Neural cell (in vitro differentiated cells): ENCODE data around the gene GLS. TPM values are rescaled to one million over a fixed set of nuclear protein-coding genes. Genes with fewer than 3 reads are reported as not detected.

Experiments
- H2AFZ ChIP-seq: fragments of 200-600, 300-800 bp; sonication (generic), shearing (Covaris generic); 2 replicates; pipeline ENCODE4 v1.6.0; 2014; ENCODE audit warnings: low read depth, mild to moderate bottlenecking, antibody characterized with exemption, low read length, moderate library complexity
- H3F3A ChIP-seq: fragments of 200-600 bp; shearing (Covaris generic); 2 replicates; pipeline ENCODE4 v1.6.1; 2016; ENCODE audit warnings: mild to moderate bottlenecking, moderate library complexity, mixed read lengths, antibody characterized with exemption, low read length; ENCODE audit not compliant: insufficient read depth, poor library complexity, severe bottlenecking
- H3K27ac ChIP-seq: fragments of 200-600, 300-800 bp; sonication (generic), shearing (Covaris generic); 2 replicates; pipeline ENCODE4 v1.5.1; 2014; ENCODE audit warnings: mild to moderate bottlenecking, low read length, moderate library complexity
- H3K27me3 ChIP-seq: fragments of 300-800, 200-600 bp; sonication (generic), shearing (Covaris generic); 2 replicates; pipeline ENCODE4 v1.6.0; 2014; ENCODE audit warnings: mild to moderate bottlenecking, low read depth, low read length, moderate library complexity; ENCODE audit not compliant: insufficient read depth
- H3K36me3 ChIP-seq: fragments of 300-800, 200-600 bp; sonication (generic), shearing (Covaris generic); 2 replicates; pipeline ENCODE4 v1.5.1; 2014; ENCODE audit warnings: mild to moderate bottlenecking, antibody characterized with exemption, low read length, moderate library complexity; ENCODE audit not compliant: insufficient read depth
- H3K4me2 ChIP-seq: fragments of 300-800, 200-600 bp; sonication (generic), shearing (Covaris generic); 2 replicates; pipeline ENCODE4 v1.6.0; 2014; ENCODE audit warnings: mild to moderate bottlenecking, low read length
- H3K4me3 ChIP-seq: fragments of 300-800, 200-600 bp; sonication (generic), shearing (Covaris generic); 2 replicates; pipeline ENCODE4 v1.5.1; 2014; ENCODE audit warnings: mild to moderate bottlenecking, low read length, moderate library complexity
- H3K79me2 ChIP-seq: fragments of 200-600 bp; shearing (Covaris generic); replicated peaks from 2 replicates; pipeline ENCODE4 v1.6.0; 2014; ENCODE audit warnings: mild to moderate bottlenecking, low read length, moderate library complexity; ENCODE audit not compliant: insufficient read depth
- H3K9ac ChIP-seq: fragments of 300-800, 200-600 bp; sonication (generic), shearing (Covaris generic); 2 replicates; pipeline ENCODE4 v1.6.1; 2016; ENCODE audit warnings: mild to moderate bottlenecking, low read length, mixed read lengths
- H3K9me2 ChIP-seq: fragments of 200-600 bp; shearing (Covaris generic); 2 replicates; pipeline ENCODE4 v1.6.1; 2016; ENCODE audit warnings: mild to moderate bottlenecking, low read length, mixed read lengths; ENCODE audit not compliant: insufficient read depth
- H3K9me3 ChIP-seq: fragments of 200-600, 300-800 bp; sonication (generic), shearing (Covaris generic); 2 replicates; pipeline ENCODE4 v1.6.1; 2016; ENCODE audit warnings: mild to moderate bottlenecking, mixed run types, low read length, moderate library complexity, mixed read lengths
- H4K20me1 ChIP-seq: fragments of 200-600 bp; shearing (Covaris generic); 2 replicates; pipeline ENCODE4 v1.6.1; 2016; ENCODE audit warnings: mild to moderate bottlenecking, mixed run types; ENCODE audit not compliant: insufficient read depth
- EP300 ChIP-seq: fragments of 450-650 bp; conservative IDR thresholded peaks from 2 replicates; pipeline ENCODE4 v1.6.1; 2014; ENCODE audit warnings: antibody characterized with exemption, mild to moderate bottlenecking, moderate library complexity; ENCODE audit not compliant: poor library complexity, severe bottlenecking
- EZH2 ChIP-seq: fragments of 200-600, 300-800 bp; shearing (Covaris generic), sonication (generic); IDR thresholded peaks from 2 replicates; pipeline ENCODE4 v1.6.1; 2014; ENCODE audit warnings: antibody characterized with exemption, low read length, borderline replicate concordance, mild to moderate bottlenecking; ENCODE audit not compliant: insufficient read depth, poor library complexity, severe bottlenecking
- MXI1 ChIP-seq: fragments of 450-650 bp; conservative IDR thresholded peaks from 2 replicates; pipeline ENCODE4 v1.6.1; 2014; ENCODE audit warnings: antibody characterized with exemption, mild to moderate bottlenecking; ENCODE audit not compliant: poor library complexity, severe bottlenecking
- POLR2AphosphoS5 ChIP-seq: IDR thresholded peaks from 2 replicates; pipeline ENCODE4 v1.6.1; 2012
- RAD21 ChIP-seq: fragments of 450-650 bp; conservative IDR thresholded peaks from 2 replicates; pipeline ENCODE4 v1.6.1; 2014; ENCODE audit warnings: antibody characterized with exemption, mild to moderate bottlenecking, moderate library complexity
- SMC3 ChIP-seq: fragments of 450-650 bp; conservative IDR thresholded peaks from 2 replicates; pipeline ENCODE4 v1.6.1; 2014; ENCODE audit warnings: antibody characterized with exemption, mild to moderate bottlenecking, moderate library complexity; ENCODE audit not compliant: poor library complexity
- TAF1 ChIP-seq: IDR thresholded peaks from 2 replicates; pipeline ENCODE4 v1.6.1; 2012; ENCODE audit warnings: low read depth
- polyA plus RNA-seq: library from polyadenylated mRNA; depleted of rRNA; stranded (reverse); fragments of >200 nt; gene quantifications from 2 replicates; pipeline ENCODE4 v1.2.3, GENCODE V29; 2014
- TF ChIP-seq, protein P1 (sequence below): IDR thresholded peaks from 2 replicates; pipeline ENCODE4 v1.6.1; 2012; ENCODE audit warnings: borderline replicate concordance
- TF ChIP-seq, protein P2 (sequence below): fragments of 450-650 bp; IDR thresholded peaks from 2 replicates; pipeline ENCODE4 v1.5.1; 2014; ENCODE audit warnings: antibody characterized with exemption, mild to moderate bottlenecking, moderate library complexity; ENCODE audit not compliant: poor library complexity, severe bottlenecking

The GLS gene
- polyA plus RNA-seq, 1 donor from 2014 or later, result 90.2 TPM

DNA sequence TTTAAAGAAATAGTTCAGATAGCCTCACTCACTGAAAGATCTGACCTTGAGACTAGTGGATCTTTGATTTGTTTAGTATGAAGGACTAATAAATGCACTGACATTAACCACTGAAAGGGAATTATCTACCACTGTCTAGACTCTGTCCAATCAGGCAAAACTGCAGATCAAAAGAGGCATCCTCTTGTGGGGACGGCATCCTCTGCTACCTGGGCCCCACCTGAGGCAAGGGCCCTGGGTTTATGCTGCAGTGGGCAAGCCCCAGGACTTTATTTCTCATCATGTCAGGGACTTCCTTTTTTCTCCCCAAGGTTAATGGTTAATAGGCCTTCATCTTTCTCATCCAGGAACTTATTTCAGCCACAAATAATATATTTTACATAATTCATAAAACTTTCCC is 101.1 kb downstream of the GLS start:
- Histone ChIP-seq H3K27me3 (no peaks in the 10 kb centered on the region), H2AFZ (no peak overlapping the region), H3K4me2 (no peak overlapping the region), H3K27ac (no peak overlapping the region), H3K9me3 (no peaks in the 10 kb centered on the region), H3K79me2 (no peaks in the 10 kb centered on the region), H3F3A (no peaks in the 10 kb centered on the region), H3K36me3 (peaks cover 10% of the 10 kb centered on the region), H3K4me3 (no peak overlapping the region), H3K9ac (no peak overlapping the region), H4K20me1 (no peaks in the 10 kb centered on the region), H3K9me2 (no peaks in the 10 kb centered on the region)
- no peak for TF ChIP-seq POLR2AphosphoS5
- no peak for TF ChIP-seq MXI1
- TF ChIP-seq SMC3, result no peak
- no peak for TF ChIP-seq EZH2
- TF ChIP-seq, protein P1, sequence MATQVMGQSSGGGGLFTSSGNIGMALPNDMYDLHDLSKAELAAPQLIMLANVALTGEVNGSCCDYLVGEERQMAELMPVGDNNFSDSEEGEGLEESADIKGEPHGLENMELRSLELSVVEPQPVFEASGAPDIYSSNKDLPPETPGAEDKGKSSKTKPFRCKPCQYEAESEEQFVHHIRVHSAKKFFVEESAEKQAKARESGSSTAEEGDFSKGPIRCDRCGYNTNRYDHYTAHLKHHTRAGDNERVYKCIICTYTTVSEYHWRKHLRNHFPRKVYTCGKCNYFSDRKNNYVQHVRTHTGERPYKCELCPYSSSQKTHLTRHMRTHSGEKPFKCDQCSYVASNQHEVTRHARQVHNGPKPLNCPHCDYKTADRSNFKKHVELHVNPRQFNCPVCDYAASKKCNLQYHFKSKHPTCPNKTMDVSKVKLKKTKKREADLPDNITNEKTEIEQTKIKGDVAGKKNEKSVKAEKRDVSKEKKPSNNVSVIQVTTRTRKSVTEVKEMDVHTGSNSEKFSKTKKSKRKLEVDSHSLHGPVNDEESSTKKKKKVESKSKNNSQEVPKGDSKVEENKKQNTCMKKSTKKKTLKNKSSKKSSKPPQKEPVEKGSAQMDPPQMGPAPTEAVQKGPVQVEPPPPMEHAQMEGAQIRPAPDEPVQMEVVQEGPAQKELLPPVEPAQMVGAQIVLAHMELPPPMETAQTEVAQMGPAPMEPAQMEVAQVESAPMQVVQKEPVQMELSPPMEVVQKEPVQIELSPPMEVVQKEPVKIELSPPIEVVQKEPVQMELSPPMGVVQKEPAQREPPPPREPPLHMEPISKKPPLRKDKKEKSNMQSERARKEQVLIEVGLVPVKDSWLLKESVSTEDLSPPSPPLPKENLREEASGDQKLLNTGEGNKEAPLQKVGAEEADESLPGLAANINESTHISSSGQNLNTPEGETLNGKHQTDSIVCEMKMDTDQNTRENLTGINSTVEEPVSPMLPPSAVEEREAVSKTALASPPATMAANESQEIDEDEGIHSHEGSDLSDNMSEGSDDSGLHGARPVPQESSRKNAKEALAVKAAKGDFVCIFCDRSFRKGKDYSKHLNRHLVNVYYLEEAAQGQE, result no peak
- TF ChIP-seq, protein P2, sequence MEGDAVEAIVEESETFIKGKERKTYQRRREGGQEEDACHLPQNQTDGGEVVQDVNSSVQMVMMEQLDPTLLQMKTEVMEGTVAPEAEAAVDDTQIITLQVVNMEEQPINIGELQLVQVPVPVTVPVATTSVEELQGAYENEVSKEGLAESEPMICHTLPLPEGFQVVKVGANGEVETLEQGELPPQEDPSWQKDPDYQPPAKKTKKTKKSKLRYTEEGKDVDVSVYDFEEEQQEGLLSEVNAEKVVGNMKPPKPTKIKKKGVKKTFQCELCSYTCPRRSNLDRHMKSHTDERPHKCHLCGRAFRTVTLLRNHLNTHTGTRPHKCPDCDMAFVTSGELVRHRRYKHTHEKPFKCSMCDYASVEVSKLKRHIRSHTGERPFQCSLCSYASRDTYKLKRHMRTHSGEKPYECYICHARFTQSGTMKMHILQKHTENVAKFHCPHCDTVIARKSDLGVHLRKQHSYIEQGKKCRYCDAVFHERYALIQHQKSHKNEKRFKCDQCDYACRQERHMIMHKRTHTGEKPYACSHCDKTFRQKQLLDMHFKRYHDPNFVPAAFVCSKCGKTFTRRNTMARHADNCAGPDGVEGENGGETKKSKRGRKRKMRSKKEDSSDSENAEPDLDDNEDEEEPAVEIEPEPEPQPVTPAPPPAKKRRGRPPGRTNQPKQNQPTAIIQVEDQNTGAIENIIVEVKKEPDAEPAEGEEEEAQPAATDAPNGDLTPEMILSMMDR, result no peak
- TF ChIP-seq RAD21, result no peak
- TF ChIP-seq TAF1, result no peak
- TF ChIP-seq EP300, result no peak

DNA sequence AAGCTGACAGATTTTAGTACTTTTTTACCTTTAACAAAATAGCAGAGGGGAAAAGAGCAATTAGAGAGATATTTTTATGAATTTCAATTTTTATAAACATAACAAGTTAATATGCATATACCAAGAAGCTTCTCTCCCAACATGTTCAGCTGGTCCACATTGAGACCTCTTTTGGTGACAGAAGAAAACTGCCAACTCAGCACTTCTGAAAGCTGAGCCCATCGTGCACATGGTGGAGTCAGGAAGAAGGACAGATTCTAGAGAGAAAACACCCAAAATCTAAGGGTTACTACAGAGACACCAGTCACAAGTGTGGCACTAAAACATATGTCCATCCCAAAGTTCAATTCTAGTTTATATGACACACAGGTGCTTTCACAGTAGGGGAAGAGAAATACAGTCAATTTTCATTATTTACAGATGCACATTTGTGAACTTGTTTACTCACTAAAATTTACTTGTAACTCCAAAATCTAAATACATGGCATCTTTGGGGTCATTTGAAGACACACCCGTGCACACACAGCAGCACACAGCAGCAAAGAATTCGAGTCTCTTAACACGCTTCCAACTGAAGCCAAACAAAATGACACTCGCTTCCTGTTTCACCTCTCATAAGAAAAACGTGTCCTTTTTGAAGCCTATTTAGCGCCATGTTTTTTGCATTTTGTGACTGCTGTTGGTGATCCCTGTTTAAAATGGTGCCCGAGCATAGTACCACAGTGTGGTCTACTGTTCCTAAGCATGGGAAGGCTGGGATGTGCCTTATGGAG is 101.8 kb downstream of the GLS start:
- Histone ChIP-seq H3K79me2 (no peaks in the 10 kb centered on the region), H4K20me1 (no peaks in the 10 kb centered on the region), H3K9me2 (no peaks in the 10 kb centered on the region), H3K27me3 (no peaks in the 10 kb centered on the region), H3K4me3 (no peak overlapping the region), H3K9me3 (no peaks in the 10 kb centered on the region), H3K9ac (no peak overlapping the region), H3K36me3 (peaks cover 10% of the 10 kb centered on the region), H3K4me2 (no peak overlapping the region), H3F3A (no peaks in the 10 kb centered on the region), H3K27ac (no peak overlapping the region), H2AFZ (no peak overlapping the region)
- TF ChIP-seq EP300 (no peak), TAF1 (no peak), SMC3 (no peak), EZH2 (no peak), MXI1 (no peak), RAD21 (no peak), POLR2AphosphoS5 (no peak)
- TF ChIP-seq, protein P1, result no peak
- TF ChIP-seq, protein P2, result no peak
